GOT3 (cell line): ENCODE data around the gene MTF1.

ENCODE experiments used
- DNase-seq: peaks from one replicate; lab custom pipeline; 2025; ENCODE audit warnings: mixed read lengths; lab: John Stamatoyannopoulos, UW

MTF1 gene

DNA sequence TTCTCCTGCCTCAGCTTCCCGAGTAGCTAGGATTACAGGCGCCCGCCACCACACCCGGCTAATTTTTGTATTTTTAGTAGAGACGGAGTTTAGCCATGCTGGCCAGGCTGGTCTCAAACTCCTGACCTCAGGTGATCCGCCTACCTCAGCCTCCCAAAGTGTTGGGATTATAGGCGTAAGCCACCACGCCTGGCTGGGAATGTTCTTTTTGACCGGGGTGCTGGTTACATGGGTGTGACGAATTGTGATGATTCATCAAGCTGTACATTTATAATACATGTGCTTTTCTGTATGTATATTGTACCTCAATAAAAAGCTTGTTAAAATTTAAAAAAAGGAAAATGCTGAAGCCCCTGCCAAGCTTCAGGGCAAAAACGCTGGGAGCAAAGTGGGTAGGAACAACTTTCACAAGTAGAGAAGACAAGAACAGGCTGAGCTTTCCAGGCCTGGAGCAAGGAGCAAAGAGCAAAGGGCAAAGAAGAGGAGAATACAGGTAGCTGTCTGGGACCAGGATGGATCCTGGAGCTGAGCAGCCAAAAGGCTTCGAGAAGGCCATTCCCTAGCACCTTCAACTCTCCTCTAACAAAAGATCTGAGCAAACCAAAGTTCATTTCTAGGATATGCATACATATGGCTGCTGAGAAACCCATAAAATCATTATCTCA, 30.9 kb downstream of the MTF1 start:
- no peak for DNase-seq

DNA sequence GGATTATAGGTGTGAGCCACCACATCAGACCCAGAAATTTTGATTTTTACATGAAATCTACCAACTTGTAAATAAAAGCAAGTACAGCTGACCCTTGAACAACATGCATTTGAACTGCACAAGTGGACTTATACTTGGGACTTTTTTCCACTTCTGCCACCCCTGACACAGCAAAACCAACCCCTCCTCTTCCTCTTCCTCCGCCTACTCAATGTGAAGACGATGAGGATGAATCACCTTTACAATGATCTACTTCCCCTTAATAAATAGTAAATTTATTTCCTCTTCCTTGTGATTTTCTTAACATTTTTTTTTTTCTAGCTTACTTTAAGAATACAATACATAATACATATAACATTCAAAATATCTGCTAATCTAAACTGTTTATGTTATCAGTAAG, 33.9 kb downstream of the MTF1 start:
- DNase-seq = no peak

DNA sequence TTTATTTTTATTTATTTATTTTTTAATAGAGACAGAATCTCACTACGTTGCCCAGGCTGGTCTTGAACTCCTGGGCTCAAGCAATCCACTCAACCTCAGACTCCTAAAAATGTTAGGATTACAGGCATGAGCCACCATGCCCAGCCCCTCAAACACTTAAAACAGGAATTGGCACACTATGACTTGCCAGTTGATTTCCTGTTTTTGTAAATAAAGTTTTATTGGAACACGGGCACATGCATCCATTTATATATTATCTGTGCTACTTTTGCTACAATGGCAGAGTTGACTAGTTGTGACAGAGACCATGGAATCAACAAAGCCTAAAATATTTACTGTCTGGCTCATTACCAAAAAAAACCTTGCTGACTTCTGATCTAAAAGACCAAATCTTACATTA, 35.4 kb downstream of the MTF1 start:
- no peak for DNase-seq

DNA sequence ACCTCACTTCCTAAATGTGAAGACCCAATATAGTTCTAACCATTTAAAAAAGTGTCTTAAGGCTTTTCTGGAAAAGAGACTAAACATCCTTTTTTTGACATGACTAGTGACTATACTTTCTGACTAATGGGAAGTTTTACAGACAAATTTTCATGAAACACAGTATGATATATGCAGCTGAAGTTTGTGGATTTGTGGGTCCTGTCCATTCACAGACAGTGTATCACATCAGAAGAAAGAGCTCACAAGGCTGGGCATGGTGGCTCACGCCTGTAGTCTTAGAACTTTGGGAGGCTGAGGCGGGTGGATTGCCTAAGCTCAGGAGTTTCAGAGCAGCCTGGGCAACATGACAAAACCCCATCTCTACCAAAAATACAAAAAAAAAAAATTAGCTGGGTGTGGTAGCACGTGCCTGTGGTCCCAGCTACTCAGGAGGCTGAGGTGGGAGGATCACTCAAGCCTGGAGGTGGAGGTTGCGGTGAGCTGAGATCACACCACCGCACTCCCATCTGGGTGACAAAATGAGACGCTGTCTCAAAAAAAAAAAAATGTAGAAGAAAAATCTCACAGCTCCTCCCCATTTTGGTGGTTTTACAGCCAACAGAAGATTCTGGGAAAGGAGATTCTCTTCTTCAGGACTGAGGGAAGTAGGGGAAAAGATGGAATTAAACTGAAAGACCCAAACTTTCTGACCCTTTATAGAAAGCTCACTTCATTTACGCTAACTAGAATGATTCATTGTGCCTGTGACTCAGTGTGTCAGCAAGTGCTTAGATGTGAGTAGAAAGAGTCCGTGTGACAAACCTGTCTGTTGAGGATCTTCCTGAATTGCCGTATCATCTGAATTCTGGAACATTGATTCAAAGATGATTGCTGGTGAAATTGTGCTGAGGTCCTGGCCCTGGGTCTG, 36.2 kb downstream of the MTF1 start:
- no peak for DNase-seq

DNA sequence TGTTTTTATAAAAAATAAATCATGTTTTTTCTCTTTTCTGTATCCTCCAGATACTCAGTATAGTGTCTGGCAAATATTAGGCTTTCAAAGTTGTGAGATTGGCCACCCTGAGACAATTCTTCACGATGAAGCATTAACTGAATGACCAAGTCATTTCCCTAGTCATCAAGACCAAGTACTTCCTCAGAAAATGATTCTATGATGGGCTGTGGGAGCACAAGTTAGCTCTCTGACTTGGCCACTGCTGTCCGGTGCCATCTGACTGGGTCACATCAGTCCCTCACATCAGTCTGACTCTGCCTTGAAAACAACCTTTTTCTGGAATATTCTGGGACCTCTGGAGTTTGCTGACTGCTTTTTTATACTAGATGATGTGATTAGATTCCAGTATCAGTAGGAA, 37.9 kb downstream of the MTF1 start:
- DNase-seq = no peak

DNA sequence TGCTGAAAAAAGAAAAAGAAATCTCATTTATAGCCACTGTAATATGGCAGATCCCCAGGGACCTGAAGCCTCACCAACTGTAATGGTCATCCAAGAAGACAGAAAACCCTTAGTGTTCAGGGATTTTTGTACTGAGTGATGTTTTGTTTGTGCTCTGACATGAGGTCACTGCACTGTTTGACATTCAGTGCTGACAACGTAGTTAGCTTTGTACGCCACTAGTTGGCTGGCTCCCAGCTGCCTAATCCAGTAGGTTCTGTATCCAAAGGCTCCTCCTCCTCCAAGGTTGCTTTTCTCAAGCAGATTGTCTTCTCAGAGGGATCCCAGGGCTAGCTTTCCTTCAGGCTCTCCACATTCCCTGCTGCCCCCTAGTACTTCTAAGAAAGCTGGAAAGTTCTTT, 41.9 kb downstream of the MTF1 start:
- no peak for DNase-seq

DNA sequence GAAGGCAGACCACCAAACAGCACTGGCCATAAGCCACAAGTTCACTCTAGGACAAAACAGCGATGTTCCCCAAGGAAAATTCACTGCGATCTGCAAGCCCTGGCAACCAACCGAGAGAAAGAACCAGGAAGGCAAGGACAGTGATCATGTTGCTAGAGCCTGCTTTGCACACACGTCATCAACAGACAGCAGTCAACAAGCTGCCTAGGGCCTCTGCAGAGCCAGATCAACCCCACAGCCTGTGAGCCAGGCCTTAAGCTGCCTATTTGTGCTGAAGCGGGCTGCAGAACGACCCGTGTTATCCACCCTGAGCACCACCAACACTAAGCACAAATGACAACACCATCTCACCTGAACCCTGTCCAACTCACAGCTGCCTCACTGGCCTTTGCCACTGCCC, 45.1 kb downstream of the MTF1 start:
- DNase-seq = no peak

DNA sequence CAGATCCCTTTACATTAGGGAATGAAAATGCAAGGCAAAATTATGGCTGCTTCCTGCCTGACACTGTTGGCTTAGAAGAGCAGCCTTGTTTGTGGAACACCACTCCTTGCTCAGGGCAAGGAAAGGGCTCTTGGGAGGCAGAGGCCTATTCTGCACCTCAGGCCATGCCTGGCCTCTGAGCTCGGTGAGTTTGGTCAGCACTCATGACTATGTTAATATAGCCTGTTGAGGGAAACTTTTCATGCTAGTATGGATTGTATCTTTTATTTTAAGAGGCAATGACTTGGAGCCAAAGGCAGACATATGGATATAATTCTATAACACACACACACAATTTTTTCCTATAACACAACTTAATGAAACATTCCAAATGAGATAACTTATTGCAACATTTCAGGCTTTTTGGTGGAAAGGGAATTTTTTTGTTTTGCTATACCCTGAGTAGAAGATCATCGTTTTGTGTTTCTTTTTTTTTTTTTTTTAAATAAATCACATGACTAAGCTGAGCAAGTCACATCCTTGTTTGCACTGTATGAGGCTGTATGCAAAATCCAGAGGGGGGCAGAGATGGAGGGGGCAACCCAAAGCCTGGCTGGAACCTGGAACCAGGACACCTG, 45.8 kb downstream of the MTF1 start:
- DNase-seq = no peak

DNA sequence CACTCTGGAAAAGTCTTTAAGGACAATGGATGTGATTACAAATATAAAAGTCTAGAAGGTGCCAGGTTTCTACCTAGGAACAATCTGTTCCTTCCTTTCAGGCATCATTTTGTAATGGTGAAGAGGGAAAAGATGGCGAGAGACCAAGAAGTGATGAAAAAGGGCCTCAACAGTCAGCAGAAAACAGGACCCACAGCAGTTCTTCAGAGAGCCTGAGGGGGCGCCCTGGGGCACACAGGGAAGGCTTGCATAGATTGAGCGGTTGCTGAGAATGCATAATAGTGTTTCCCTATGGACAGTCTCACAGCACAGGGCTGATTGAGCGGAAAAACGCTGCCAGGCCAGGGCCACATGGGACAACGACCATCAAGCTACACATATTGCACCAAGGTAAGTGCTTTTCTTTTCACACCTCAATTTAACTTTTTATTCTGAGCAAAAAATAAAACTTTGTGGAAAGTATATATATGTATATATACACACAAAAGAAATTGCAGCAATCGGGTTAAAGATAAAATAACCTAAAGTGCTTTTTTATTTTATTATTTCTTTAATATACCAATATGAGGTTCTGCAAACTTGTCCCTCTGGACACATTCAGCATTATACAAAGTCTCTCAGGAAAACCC, 48.3 kb downstream of the MTF1 start:
- DNase-seq = no peak

DNA sequence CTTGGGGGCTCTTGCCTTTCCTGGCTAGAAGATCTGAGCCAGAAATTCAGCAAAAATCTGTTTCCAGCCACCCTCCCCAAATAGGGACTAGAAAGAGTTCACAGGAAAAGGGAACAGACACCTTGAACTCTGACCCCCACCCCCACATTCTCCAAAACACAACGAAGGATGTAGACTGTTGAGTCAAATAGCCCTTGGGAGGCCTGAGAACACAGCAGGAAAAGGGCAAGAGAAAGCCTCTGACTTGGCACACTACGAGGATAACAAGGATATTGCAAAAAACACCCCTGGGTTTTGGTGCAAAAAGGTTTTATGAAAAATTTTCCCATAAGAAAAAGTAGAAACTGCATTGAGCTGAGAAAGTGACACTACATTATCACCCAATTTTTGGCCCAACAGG, 49.5 kb downstream of the MTF1 start:
- no peak for DNase-seq

DNA sequence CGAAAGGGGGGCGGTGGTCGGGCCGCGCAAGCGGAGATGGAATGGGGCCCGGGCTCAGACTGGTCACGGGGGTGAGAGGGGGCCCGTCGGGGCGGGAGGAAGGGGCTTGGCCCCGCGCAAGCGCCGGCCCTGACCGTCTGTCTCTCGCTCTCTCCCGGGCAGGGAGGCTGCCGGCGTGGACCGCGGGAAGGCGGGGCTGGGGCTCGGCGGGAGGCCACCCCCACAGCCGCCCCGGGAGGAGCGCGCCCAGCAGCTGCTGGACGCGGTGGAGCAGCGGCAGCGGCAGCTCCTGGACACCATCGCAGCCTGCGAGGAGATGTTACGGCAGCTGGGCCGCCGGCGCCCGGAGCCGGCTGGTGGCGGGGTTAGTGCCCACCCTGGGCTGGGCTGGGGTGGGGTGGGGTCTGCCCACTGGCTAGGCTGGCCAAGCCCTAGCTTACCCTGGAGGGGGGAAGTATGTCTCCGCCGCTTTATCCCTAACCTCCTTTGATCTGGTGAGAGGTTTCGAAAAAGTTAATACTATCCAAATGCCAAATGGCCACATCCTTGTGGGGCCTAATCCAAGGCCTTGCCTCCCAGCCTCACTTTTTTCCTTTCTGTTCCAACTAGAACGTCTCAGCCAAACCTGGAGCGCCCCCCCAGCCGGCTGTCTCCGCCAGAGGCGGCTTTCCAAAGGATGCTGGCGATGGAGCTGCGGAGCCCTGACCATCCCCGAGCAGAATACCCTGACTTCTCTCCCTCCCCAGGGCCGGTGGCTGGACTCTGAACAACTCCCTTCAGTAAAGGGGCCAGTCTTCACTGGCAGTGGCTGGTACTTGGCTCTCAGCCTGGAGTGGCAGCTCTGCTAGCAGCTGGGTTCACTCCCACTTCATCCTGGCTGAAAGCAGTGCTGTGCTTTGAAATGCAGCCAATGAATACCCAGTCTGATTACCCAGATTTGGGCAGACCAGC, 50.7 kb downstream of the MTF1 start:
- peak; percentile 70 for DNase-seq

DNA sequence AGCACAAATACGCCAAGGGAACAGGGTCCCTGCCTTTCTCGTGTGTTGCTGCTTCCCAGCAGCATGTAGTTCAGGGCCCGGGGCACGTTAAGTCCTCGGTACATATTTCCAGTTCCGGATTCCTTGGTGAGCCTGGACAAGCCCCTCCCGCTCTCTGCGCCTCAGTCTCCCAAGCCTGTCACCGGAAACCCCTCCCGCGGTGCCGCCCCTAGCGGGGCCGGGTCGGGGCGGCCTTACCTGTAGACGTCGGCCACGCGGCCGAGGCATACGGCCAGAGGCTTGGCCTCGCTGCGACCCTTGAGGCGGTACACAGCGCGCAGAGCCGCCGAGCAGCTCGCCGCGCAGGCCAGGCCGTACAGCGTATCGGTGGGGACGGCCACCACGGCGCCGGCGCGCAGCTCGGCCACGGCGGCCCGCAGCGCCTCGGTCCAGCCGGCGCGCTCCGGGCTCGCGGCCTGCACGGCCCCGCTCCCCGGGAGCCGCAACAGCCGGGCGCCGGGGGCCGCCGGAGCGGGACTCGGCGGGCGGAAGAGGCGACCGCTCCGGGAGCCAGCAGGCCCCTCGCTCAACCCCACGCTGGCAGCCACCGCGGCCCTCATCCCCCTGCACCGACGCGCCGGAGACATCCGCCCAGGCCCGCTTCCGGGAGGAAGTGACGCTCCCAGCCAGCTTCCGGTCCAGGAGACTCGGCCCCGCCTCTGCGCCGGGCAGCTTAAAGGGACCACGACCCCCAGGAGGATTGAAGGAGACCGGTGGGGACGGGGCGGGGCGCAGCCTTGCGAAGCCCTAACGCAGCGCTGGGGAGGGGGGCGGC, 51.6 kb downstream of the MTF1 start, which contains the start of the genes C1orf122 and YRDC:
Gene C1orf122 (plus strand): TSS at position 236 of the 814 bp plus-strand sequence. CDS start 615 bp downstream, outside the sequence.
Gene YRDC (minus strand): TSS at position 654 of the 814 bp plus-strand sequence. CDS start 28 bp downstream, at position 626.
- DNase-seq = peak; percentile 76

DNA sequence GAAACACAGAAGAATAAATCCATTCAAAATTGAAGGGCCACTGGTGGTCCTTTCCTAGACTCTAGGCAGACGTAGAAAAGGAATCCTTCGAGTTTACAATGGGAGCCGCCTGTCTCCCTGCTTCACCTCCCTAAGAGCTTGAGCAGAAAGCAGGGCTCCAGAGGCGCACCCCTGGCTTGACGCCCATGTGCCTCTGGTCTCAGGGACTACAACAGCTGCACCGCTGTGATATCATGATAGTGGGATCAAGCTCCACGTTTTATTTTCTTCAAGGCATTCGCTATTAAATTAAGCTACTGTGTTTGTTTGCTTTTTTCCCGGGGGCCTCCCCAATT, 52.2 kb downstream of the MTF1 start:
- DNase-seq = no peak

DNA sequence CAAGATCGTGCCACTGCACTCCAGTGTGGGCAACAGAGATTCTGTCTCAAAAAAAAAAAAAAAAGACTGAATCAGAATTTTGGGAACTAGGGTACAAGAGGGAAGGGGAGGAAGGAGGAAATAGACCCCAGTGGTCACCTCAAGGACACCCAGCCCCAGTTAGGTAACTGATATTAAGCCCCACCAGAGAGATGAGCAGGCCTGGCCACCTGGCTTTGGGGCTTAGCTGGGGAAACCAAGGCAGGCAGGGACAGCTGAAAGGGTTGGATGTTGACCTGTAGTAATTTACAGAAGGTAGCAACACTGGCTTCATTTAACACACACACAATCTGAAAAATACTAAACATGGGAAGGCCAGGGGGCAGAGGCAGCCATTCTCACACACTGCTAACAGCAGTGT, 57.0 kb downstream of the MTF1 start:
- no peak for DNase-seq

DNA sequence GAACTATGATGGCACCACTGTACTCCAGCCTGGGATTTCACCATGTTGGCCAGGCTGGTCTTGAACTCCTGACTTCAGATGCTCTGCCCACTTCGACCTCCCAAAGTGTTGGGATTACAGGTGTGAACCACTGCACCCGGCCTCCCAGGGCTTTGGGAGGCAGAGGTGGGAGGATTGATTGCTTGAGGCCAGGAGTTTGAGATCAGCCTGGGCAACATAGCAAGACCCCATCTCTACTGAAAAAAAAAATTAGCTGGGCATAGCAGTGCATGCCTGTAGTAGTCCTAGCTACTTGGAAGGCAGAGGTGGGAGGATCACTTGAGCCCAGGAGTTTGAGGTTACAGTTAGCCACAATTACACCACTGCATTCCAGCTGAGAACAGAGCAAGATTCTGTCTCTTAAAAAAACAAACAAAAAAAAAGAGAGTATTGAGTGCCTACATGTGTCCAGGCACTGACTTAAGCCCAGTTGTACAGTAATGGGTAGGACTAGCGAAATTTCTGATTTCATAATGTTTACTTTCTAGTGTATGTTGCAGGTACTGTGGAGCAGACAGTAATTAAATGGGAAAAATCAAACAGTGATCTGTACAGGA, 61.5 kb downstream of the MTF1 start:
- DNase-seq = no peak

DNA sequence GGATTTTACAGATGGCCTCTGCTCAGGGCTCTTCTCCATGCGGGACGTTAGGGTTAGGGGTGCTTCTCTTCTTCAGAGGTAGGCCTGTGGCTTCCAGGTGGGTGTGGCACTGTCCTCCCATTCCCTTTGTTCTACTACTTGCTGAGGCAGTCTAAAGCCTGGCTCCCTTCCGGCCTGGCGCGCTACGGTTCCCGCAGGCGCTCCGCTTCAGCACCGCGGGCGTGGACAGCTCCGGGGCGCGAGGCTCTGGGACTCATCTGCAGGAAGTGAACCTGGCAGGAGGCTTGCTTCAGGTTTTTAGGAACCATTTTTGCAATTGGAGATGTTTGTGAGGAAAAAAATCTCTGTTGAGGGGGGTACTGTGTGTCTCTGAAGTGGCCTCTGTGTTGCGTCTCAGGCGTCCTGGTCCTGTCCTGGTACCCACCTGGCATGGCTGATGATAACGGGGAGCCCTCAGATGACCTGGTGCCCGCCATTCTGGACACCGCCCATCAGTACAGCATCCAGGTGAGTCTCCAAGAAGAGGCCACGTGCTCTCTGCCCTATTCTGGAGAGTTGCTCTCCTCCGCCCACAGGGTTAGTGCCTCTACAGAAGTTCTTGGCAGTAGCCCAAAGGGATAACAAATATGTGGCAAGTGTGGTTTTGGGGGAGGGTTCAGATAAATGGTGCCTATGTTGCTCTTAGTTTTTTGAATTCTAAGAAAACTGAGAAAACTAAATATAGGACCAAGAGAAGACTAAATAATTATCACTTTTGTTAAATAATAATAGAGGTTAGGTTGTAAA, 63.9 kb downstream of the MTF1 start:
- DNase-seq = no peak

DNA sequence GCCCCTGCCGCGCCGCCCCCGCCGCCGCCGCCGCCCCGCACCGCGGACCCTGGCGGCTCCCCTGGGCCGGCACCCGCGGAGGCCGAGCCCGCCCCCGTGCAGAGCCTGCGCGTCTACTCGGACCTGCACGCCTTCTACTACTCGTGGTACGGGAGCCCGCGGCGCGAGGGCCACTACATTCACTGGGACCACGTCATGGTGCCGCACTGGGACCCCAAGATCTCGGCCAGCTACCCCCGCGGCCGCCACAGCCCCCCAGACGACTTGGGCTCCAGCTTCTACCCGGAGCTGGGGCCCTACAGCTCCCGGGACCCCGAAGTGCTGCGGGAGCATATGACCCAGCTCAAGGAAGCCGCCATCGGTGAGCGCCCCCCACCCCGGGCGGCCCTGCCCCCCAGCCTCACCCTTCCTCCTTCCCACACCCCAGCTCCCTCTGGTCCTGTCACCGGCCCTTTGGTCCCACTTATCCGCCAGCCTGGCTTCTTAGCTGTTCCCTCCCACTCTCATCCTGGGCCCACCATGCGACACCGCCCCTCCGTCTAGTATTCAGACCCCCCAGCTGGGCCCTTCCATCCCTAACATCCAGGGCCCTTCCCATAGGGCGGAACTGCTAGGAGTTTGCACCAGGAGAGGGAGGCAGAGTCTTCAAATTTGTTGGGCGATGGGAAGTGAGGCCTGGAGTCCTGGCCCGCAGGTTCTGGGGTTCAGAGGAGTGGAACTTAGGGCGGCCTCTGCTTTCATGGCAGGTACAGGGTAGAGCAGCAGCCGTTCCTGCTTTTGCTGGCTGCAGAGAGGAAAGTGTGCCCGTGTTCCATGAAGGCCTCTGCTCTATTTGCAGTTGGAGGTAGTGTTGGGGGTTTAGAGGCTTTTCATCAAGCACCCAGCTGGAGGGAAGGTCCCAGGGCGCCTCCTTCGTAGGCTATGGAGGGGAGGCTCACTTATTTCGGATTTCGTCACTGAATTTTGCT, 64.7 kb downstream of the MTF1 start:
- no peak for DNase-seq

DNA sequence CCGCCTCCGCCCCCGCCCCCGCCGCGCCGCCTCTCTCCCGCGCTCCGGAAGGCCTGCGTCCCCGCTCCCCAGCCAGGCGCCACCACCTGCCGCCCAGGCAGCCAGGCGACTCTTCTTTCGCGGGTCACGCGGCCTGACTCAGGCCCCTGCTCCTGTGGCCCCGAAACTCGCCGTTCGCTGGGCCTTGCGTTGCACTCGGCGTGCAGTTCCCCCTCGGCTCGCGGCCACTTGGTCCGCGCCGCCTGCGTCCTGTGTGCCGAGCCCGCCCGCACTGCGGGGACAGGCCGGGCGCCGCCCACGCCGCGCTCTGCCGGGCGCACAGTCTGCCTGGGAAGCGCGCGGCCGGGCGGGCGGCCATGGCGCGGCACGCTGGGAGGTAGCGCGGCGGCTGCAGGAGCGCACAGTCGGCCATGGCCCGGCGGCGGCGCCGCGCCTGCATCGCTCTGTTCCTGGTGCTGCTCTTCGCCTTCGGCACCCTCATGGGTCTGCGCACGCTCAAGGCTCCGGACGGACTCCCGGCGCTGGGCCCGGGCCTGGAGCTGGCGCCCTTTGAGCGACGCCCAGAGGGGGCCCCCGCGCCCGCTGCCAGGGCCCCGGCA, 65.5 kb downstream of the MTF1 start, which contains the start of gene MANEAL:
Gene MANEAL (plus strand): TSS at position 75 of the 599 bp plus-strand sequence. CDS start 336 bp downstream, at position 411.
- no peak for DNase-seq
